GM12892 (cell line): ENCODE results near the gene ZNHIT6.
"Not testable (repeated sequence)": the region's sequence is repeated elsewhere in the genome, so short reads cannot be mapped to it uniquely, and the experiment has no call there.

ENCODE experiments used
- DNase-seq: peaks from one replicate; pipeline ENCODE4 v3.0.0; 2011; ENCODE audit not compliant: insufficient read length
- FAIRE-seq: peaks from 2 replicates; lab custom pipeline; 2011; peaks lifted over from hg19 to GRCh38; lab: Jason Lieb, UNC
- POLR2A ChIP-seq: IDR thresholded peaks from 2 replicates; pipeline ENCODE4 v1.6.1; 2011; ENCODE audit warnings: low read depth, low read length, control low read depth
- POLR2AphosphoS5 ChIP-seq: IDR thresholded peaks from 2 replicates; pipeline ENCODE4 v1.6.1; 2011; ENCODE audit warnings: low read depth, low read length, control low read depth
- TAF1 ChIP-seq: IDR thresholded peaks from 2 replicates; pipeline ENCODE4 v1.6.1; 2011; ENCODE audit warnings: low read depth, mild to moderate bottlenecking, control low read depth, low read length, borderline replicate concordance

ZNHIT6 gene

DNA sequence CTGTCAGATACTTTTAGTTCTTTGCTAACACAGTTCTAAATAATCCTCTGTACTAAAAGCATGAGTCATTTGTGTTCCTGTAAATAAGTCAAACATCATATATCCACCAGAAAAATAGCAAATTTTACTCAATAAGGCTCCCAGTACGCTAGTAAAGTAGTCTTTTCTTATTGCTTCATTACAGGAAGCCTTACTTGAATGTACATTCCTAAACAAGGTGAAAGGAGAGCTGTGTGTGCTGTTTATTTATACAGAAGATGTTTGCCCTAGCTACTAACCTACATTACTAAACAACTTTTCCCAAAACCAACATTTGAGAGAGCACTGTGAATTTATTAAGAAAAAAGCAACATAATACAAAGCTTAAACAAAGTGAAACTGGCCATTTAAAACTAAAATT, 52.0 kb downstream of the ZNHIT6 start:
- TF ChIP-seq POLR2AphosphoS5 = no peak
- no peak for TF ChIP-seq POLR2A
- TF ChIP-seq TAF1 = no peak
- FAIRE-seq = peak; percentile 17

DNA sequence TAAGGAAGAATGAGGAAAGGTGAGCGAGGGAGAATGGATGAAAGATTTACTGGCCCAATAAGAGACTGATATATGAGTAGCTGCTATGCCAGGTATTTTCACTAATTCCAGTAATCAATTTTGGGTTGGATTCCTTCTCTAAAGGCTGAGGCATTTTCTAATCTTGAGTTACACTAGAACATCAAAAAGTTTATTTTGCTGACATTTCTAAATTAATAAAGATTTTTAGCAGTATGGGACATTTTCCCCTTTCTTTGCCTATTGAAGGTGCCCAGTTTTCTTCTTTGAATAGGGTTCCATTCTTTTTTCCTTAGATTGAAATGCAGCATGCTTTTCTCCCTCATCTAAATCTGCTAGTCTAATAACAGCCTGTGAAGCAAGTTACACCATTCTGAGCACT, 52.9 kb downstream of the ZNHIT6 start:
- no peak for FAIRE-seq
- no peak for DNase-seq
- TF ChIP-seq POLR2AphosphoS5 = no peak
- no peak for TF ChIP-seq POLR2A
- no peak for TF ChIP-seq TAF1

More for the DNA sequence above, 52.0 kb downstream of the ZNHIT6 start:
- DNase-seq = no peak

DNA sequence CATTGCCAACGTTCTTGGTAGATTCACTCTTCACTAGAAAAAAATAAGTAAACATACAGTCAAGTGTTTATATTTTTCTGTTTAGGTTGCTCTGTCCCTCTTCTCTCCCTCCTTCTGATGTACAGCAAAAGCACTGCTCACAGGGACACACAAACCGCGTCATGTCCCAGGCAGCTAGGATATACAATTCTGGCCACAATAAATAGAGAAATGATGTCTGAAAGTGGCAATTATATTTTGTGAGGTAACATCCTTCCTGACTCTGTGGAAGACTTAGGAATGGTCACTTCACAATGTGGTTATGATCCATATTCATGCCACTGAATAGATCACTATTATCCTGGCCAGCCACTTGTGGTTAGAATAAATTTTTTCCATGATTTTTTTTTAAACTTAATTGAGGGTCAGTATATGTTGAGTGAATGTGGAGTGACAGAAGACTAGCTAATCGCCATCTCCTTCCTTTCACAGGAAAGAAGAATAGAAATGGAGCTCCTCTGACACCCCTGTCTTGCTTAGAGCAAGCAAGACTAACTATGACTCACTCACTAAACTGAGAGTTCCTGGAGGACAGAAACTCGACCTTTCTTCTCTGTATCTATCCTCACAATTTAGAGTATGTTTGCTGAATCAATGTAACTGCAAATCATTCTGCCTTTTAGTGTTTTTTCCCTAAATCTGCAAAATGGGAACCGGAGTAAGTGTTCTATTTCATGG, 54.0 kb downstream of the ZNHIT6 start:
- DNase-seq (no peak), FAIRE-seq (no peak)
- TF ChIP-seq POLR2A = no peak
- TF ChIP-seq TAF1 = no peak
- TF ChIP-seq POLR2AphosphoS5 = no peak

DNA sequence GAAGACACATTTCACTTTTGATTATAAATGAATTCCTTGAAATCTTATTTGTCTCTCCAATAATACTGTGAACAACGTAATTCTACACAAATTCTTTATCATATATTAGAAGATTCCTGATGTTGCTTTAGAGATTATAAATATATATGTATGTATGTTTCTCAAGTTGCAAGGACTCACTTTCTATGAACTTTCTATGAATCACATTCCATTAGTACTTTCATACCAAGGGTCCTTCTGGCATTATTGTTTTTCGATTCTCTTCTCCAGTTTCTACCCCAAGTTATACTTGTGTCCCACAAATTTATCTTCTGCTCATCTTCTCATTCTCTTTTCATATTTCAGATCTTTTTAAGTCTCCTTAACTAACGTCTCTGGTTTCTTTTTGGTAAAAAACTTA, 55.9 kb downstream of the ZNHIT6 start:
- DNase-seq = no peak
- TF ChIP-seq TAF1 (no peak), POLR2A (no peak), POLR2AphosphoS5 (no peak)
- FAIRE-seq = no peak

DNA sequence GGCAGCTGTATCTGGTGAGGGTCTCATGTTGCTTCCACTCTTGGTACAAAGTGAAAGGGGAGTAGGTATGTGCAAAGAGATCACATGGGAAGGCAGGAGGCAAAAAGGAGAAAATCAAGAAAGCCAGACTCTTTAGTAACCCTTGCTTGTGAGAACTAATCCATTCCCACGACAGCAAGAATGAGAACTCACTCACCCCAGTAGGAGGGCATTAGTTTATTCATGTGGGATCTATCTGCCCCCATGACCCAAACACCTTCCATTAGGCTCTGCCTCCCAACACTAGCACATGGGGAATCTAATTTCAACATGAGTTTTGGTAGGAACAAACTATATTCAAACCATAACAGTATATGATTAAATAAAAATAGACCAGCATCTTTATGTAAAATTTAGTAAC, 57.6 kb downstream of the ZNHIT6 start:
- DNase-seq (no peak), FAIRE-seq (no peak)
- no peak for TF ChIP-seq POLR2A
- TF ChIP-seq TAF1 = no peak
- TF ChIP-seq POLR2AphosphoS5 = no peak

DNA sequence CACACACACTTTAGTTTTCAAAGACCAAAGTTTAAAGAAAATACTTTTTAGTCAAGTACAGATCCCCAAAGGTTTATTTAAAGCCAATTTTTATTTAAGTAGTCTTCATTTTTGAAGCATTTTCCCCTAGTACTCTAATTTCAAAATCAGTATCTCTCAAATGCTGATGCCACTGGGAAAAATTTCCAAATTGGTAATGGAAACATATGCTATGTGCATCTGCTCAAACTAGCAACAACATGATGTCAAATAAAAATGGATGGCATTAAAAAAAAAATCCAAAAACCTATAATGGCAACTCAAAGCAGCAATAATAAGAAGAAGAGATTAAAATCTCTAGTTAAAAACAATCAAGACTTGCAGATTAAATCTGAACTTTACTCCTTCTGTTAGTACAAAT, 58.6 kb downstream of the ZNHIT6 start:
- TF ChIP-seq POLR2A (no peak), POLR2AphosphoS5 (no peak), TAF1 (no peak)
- no peak for DNase-seq
- no peak for FAIRE-seq

DNA sequence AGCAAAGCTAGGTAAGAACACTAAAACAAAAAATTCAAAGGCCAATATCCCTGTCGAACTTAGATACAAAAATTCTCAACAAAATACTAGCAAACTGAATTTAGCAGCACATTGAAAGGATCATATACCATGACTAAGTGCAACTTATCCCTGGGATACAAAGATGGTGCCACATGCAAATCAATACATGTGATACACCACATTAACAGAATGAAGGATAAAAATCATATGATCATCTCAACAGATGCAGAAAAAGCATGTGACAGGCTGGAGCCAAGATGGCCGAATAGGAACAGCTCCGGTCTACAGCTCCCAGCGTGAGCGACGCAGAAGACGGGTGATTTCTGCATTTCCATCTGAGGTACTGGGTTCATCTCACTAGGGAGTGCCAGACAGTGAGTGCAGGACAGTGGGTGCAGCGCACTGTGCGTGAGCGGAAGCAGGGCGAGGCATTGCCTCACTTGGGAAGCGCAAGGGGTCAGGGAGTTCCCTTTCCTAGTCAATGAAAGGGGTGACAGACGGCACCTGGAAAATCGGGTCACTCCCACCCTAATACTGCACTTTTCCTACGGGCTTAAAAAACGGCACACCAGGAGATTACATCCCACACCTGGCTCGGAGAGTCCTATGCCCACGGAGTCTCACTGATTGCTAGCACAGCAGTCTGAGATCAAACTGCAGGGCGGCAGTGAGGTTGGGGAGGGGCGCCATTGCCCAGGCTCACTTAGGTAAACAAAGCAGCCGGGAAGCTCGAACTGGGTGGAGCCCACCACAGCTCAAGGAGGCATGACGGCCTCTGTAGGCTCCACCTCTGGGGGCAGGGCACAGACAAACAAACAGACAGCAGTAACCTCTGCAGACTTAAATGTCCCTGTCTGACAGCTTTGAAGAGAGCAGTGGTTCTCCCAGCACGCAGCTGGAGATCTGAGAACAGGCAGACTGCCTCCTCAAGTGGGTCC, 66.4 kb downstream of the ZNHIT6 start:
- FAIRE-seq, DNase-seq: not testable (repeated sequence)

DNA sequence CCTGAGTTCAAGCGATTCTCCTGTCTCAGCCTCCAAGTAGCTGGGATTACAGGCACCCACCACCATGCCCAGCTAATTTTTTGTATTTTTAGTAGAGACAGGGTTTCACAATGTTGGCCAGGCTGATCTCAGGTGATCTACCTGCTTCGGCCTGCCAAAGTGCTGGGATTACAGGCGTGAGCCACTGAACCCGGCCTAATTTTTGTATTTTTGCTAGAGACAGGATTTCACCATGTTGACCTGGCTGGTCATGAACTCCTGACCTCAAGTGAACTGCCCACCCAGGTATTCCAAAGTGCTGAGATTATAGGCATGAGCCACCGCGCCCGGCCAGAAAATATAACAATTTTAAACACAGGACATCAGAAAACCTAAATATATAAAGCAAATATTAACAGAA, 68.3 kb downstream of the ZNHIT6 start:
- not testable (repeated sequence) for DNase-seq, FAIRE-seq

DNA sequence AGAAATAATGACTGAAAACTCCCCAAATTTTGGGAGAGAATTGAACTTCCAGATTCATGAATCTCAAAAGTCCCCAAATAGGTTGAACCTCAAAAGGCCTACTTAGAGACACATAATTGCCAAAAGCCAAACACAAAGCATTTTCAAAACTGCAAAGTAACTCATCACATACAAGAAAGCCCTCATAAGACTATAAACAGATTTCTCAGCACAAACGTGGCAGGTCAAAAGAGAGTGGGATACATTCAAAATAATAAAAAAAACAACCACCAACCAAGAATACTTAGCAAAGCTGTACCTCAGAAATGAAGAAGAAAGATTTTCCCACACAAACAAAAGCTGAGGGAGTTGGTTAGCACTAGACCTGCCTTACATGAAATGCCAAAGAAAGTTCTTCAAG, 69.8 kb downstream of the ZNHIT6 start:
- no peak for FAIRE-seq
- TF ChIP-seq POLR2AphosphoS5 (no peak), POLR2A (no peak), TAF1 (no peak)
- no peak for DNase-seq

DNA sequence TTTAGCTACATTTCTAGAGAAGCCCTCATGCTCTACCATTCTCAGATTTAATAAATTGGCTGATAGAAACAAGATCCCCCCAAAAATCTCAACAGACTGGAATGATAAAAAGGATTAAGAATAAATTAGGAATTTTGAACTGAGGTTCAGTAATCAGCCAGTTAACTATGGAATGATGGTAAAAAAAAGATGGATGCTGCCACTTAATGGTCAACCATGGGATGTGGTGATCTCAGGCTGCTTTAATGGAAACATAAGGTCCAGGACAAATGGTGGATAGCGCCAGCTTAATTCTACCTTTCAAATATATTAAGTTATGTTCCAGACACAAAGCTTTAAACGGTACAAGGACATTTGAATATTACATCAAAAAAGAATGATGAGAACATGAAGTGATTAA, 77.7 kb downstream of the ZNHIT6 start:
- DNase-seq (no peak), FAIRE-seq (no peak)

DNA sequence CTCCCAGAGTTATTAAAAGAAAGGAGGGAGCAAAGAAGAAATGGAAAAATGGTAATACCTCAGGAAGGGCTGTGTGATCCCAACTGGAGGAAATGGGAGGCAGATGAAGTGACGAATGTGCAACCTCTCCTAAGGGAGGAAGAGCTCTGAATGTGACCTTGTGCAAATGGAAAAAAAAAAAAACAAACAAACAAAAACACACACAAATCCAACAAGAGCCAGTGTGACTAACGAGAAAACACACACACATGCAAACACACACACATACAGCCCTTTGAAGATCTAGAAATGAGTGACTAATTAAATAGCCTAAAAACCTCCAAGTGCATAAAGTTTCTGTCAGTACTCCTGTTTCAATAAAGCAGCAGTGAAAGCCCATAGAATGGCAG, 78.7 kb downstream of the ZNHIT6 start:
- FAIRE-seq (no peak), DNase-seq (no peak)
- no peak for TF ChIP-seq TAF1
- TF ChIP-seq POLR2A = no peak
- no peak for TF ChIP-seq POLR2AphosphoS5

More for the DNA sequence above, 77.7 kb downstream of the ZNHIT6 start:
- TF ChIP-seq POLR2A (no peak), TAF1 (no peak), POLR2AphosphoS5 (no peak)
